Measurements from ENCODE around the gene EVC.
A peak's percentile ranks its signal among the peaks of the same experiment; 100 is the strongest.
"Not testable (repeated sequence)": the region's sequence is repeated elsewhere in the genome, so short reads cannot be mapped to it uniquely, and the experiment has no call there.

Gene EVC

GRCh38 chr4:5845035-5845905 lies 134.3 kb downstream of the EVC start:
- DNase-seq (ENCODE audit: low read depth): no peak

- DNase-seq (ENCODE audit: low read depth): no peak
Observed at GRCh38 chr4:5851637-5852301, 140.8 kb downstream of the EVC start.

- DNase-seq (ENCODE audit: low read depth): no peak
Observed at GRCh38 chr4:5852523-5853202, 141.7 kb downstream of the EVC start.

GRCh38 chr4:5854929-5855328 lies 143.9 kb downstream of the EVC start:
- no peak for DNase-seq (ENCODE audit: low read depth)

DNA sequence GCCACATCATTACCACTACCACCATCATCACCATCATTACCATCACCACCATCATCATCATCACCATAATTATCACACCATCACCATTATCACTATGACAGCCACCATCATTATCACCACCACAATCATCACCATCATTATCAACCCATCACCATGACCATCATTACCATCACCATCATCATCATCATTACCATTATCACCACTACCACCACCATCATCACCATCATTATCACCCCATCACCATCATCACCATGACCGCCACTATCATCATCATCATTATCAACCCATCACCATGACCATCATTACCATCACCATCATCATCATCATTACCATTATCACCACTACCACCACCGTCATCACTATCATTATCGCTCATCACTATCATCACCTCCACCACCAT lies 145.4 kb downstream of the EVC start:
- not testable (repeated sequence) for DNase-seq (ENCODE audit: low read depth)

- DNase-seq (ENCODE audit: low read depth): no peak
Observed at GRCh38 chr4:5857199-5857598, 146.2 kb downstream of the EVC start.

DNA sequence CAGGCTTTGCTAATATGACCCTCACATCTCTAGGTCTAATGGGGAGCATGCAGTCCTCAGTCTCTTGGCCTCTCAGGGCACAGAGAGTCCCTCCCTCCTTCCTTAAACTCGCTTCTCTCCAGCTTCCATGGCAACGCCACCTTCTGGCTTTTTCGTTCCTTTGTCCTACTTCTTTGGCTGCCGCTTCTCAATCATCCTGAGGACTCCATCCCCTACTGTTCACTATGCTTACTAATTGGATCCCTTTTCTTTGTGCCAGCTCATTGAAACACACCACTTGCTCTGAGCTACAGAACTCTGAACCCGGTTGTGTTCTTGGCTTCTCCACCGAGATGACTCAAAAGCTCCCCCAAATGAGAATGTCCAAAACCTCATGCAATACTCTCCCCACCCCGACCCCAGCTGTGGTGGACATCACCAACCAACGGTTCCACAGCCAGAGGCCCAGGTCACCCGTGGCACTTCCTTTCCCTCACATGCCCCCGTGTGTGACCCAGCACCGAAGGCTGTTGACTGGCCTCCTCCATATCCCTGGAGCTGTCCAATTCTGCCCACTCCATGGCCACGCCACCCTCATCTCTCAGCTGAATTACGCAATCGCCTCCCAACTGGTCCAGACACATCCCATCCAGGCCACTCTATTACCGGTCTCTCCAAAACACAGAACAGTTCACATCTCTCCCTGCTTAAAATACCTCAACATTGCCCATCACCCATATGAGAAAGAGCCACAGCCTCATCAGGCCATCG lies 147.2 kb downstream of the EVC start:
- DNase-seq (ENCODE audit: low read depth): no peak

DNA sequence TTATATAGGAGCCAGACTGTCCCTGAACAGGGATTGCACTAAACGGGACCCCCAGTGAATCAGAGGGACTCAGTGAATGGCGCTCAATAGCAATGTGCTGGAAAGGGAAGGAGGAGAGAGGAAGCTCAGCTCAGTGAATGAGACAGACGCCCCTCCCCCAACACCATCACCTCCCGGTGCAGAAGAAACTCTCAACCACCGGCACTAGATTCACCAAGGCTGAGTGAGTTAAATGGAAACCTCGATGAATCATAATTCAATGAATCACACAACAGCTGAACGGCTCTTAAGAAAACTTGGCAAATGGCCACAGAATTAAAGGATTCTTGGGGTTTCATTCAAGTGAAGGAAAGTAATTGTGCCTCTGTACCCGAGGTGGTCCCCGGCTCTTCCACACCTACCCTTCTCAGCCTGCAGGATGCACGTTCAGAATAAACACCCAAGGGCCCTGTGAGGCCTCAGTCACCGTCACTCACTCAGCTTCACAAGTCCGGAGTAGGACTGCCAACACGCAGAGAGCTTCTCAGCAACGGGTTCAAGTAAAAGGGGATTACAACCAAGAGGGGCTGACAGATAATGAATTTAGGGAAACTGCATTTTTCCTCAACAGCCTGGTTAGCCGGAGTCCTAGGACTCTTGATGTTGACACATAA lies 152.6 kb downstream of the EVC start:
- DNase-seq (ENCODE audit: low read depth): peak; percentile 53

Data from HS-27A (cell line).